Mucosa of gallbladder (tissue), 1 donor: ENCODE results near the gene TMTC1. TPM values are rescaled to one million over a fixed set of nuclear protein-coding genes. Genes with fewer than 3 reads are reported as not detected.

Source experiments
- DNase-seq: peaks from one replicate; pipeline ENCODE4 v3.0.0-alpha.2; 2020; ENCODE audit warnings: low spot score
- total RNA-seq: library from RNA; stranded (reverse); gene quantifications from one replicate; pipeline ENCODE4 v1.2.1, GENCODE V29; 2021
- donor health status: DM: no; HTN: no; CAD: no.

TMTC1 gene
- total RNA-seq, 1 donor from 2014 or later, result 20.6 TPM

DNA sequence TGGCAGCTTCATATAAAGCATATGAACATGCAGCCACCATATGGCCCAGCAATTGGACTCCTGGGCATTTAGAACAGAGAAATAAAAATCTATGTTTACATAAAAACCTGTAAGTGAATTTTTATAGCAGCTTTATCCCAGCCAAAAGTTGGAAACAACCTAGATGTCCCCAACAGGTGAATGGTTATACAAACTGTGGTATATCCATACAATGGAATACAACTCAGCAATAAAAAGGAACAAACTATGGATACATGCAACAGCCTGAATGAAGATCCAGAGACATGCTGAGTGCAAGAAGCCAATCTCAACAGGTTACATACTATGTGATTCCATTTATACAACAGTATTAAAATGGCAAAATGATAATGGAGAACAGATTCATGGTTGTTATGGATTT lies 3.7 kb downstream of the TMTC1 start:
- DNase-seq, result no peak

DNA sequence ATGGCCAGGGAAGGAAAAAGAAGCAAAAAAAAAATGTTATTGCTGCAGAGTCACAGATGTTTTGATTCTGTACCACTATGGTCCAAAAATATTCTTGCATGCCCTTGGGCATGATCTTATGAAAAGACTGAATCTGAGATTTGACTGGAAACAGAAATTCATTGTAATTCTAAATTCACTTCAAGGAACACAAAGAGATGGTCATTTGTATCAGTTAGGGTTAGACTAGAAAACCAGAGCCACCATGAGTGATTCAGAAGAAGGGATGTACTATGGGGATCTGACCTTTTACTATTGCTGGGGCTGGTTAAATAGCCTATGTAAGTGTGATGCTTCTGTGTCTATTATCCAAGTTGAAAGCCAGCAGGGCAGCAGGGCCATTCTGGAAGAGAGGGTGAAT lies 5.2 kb downstream of the TMTC1 start:
- DNase-seq, result no peak

DNA sequence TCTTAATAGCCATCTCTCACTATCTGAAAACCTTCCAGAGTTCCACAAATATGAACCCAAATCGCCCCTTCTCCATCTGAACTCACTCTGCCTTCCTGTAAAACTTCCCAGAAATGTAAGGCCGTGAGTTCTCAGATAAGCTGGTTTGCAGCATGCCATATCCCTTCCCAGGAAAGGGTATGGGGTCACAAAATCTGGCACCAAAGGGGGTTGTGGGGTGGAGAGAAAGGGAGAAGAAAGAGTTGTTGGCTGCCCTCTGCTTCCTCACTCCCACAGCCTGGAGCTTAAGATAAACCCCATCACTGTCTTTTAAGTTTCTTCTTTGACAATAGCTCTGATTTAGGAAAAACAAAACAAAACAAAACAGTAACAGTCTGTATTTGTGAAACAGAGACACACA lies 10.7 kb downstream of the TMTC1 start:
- DNase-seq, result no peak

DNA sequence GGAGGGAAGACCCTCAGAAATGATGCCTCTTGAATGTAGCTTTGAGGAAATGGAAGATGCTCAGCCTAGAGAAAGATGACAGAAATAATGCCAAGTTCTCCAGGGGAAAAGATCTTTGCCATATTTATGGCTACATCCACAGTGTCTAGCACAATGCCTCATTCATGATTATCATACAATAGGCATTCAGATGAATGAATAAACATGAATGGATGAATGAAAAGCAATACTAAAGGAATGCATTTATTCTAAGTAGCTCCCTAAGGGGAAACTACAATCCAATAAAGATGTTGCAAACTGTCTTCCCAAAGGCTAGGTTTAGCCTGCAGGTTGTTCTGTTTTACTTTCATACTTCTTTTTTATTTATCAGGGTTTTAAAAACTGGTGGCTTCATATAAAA lies 12.0 kb downstream of the TMTC1 start:
- no peak for DNase-seq

DNA sequence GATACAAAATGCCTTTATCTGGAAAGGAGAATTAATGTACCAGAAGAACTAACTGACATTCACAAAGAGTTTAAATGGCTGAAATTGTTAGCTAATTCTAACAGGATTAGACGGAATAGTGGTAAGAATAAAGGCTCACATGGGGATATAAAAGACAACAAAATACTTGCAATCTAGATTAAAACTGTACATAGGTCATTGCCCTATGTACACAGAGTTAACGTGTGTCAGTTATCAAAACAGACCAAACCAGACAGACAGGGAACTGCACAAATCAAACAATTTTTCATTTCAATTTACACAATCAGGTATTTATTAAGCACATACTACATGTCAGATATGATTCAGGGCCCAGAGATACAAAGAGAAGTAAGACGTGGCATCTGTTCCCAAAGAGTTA lies 12.6 kb downstream of the TMTC1 start:
- no peak for DNase-seq

DNA sequence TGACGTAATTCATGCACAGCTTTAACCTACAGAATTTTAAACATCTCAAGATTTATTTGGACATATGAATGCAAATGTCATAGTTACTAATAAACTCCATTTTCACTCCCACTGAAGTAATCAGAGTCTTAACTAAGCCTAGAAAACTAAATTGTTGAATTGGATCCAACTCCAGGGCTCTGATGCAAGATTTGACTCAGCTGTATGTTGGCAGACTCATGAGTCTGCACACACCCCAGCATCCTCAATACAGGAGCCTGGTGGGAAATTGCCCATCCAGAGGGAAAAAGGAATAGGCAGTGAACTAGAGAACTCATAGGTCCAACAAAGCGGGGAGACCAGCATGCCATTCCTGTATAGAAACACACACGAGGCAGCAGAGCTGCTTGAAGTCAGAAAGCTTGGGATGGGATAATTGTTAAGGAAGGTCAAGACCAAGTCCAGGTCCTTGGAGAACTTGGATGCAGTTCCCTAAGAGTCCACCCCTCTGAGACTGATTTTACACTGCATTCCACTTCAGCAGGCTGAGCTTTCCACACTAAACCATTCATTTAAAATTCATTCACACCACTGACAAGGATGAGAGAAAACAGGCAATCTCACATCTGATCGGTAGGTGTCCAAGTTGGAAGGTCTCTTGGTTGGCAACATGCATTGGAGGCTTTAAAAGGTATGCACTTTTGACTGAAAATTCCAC lies 14.4 kb downstream of the TMTC1 start:
- DNase-seq, result peak; percentile 14

DNA sequence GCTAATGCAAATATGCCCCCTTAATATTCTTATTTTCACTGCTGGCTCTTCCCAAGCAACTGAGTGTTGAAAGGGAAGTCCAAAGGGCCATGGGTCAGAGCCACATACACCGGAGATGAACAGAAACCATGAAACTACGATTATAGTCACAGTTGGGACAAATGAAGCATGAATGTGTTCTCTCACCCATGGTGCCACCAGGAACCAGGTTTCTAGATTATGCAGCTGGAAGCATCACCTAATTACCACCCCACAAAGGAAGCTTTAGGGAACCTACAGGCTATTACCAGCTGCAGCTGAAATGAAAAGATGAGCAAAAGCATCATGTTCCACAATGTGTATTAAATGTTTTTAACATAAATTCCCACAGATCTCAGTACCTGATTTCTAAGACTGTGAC lies 15.4 kb downstream of the TMTC1 start:
- no peak for DNase-seq

DNA sequence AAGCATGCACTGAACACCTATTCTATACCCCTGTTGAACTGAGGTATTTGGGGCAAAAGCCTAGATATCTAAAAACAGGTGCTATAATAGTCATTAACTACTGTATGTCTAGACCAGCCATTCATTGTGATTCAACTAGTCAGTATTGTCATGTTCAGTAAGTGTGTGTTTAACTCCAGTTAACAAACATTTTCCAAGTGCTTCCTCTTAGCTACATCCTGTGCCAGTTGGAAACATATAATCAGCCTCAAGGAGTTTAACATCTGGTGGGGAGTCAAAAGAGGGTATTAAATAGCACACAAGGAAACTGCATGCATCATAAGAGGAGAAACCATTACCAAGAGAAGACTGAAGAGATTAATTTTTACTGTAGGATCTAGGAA lies 20.4 kb downstream of the TMTC1 start:
- DNase-seq, result no peak

DNA sequence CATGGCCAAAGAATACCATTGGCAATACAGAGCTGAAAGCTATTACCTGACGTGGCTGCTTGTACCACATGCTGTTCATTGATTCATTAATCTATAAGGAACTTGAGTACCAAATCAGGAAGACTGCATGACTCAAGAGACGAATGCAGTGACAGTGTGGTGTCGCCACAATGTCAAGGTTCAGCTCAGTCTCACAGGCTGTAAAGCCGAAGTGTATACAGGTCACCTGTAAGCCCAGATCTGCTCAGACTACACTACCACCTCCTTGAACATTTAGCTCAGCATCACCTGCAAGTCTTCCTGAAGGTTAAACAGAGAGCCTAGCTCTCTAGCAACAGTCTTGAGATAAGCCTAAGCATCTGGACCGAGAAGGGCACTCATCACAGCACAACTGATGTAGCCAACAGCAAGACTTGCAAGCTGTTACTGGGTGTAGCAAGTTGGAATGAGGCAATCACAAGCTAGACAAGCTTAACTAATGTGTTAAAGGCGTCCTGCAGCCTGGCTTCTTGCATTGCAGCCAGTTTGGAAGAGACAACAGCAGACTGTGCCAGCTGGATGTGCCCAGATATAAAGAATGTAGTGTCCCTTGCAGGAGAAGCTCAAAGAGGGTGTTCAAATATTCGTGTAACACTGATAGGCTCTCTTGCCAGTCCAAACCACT lies 21.0 kb downstream of the TMTC1 start:
- peak; percentile 32 for DNase-seq

DNA sequence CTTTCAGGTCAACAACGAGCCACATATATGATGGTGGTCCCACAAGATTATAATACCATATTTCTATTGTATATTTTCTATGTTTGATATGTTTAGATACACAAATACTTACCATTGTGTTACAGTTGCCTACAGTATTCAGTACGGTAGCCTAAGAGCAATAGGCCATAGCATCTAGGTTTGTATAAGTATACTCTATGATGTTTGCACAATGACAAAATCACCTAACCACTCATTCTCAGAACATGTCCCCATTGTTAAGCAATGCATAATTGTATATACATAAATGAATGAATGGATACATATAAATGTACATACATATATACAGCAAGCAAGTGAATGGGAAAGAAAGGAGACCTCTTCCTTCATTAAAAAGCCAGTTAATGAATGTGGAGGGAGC lies 23.8 kb downstream of the TMTC1 start:
- no peak for DNase-seq

DNA sequence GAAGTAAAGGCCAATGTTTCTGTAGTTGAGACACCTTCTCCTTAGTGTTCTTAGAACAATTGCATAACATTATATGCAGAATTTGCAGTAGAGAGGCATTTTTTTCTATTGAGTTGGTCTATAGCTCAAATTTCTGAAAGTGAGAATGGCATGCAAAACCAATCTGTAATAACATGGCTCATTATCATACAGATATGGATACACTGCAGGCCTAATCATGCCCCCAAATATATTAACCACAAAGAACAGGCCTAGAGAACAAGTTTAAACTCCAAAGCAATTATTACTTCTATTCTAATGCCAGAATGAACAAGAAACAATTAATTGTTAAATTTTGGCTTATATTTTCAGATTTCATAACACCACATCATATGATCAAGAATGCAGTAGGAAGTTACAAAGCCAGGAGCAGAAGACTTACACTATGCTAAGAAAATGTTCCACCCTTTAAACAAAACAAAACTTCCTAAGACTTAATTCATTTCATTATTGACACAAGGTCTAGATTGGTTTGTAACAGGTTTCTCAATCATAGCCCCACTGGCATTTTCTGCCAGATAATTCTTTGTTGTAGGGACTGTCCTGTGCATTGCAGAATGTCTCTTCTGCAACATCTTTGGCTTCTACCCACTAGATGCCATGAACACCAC lies 26.9 kb downstream of the TMTC1 start:
- DNase-seq, result no peak

DNA sequence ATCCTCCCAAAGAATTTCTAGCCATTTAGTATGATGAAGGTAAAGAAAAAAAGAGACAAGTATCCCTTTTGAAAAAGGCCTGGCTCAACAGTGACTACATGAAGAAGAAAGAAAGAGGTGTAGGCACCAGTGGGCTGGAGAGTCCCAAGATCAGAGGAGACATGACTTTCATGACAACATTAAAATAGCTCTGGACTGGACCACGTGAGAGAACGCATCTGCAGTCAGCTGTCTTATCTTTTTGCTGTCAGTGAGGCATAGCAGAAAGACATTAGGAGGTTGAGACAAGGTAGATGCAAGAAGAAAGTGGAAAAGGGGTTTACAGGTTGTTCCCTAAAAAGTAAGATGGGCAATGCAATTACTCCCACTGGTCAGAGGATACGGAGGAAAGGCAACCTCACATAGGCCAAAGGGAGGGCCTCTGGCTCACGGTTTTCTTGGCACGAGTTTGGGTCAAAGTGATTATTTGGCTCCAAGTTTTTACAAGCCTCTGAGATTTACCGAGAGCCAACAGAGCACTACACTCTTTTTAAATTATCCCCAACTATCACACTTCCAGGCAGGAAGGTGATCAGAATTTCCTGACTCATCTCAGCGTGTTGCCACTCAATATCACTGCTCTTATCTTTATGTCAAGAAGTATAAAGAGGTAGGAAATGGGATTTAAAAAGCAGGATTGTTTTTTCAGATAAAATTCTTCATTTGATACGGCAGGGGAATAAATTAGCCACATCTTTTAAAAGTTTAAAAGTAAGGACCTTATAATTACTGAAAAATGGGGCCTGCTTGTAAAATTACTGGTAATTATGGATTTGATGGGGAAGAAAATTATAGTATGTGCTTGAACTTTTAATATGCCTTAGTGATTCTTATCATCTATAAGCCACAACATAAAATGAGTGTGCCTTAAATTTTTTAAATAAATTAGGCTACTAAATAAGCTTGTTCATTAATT lies 29.2 kb downstream of the TMTC1 start:
- no peak for DNase-seq

DNA sequence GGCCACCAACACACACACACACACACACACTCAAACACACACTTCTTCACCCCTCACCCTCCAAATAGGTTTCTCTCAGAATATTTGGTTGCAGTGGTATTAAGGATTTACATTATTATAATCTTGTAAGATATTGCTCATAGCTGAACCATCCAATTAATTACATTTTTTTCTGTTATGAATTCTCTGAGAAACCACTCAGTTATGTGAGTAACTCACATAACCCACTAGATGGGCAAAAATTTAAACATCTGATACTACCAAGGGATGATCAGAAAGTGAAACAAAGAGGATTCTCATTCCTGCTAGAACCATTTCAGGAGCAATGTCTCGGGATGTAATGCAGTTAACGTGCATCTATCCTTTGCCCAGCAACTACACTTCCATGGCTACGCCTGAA lies 31.6 kb downstream of the TMTC1 start:
- no peak for DNase-seq

DNA sequence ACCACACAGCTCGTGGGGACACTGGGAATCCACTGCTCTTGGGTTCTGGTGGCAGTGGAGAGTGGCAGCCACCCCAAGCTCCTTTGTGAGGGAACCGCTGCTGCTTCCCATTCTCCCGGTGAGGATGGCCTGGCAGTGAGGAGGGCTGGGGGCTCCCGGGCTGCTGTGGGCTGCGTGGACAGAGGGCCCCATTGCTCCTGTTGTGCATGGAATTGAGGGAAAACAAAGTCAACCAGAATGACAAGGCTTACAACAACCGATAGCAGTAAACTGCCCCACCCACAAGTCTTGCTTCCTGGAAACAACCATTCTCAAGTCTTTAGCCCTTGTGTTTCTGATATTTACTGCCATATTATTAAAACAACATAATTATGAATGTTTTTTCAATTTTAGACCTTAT lies 32.1 kb downstream of the TMTC1 start:
- DNase-seq, result no peak

DNA sequence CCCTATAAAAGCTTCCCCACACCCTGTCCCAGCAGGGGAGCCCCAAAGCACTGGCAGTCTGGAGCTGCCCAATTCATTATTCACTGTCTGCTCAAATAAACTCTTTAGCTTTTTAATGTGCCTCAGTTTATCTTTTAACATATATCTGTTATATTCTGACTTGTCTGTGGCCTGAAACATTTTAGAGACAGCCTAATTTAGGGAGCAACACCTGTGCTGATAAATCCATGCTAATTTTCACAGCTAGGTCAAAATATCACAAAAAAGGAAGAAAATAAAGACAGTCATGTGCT lies 32.9 kb downstream of the TMTC1 start:
- DNase-seq, result no peak

DNA sequence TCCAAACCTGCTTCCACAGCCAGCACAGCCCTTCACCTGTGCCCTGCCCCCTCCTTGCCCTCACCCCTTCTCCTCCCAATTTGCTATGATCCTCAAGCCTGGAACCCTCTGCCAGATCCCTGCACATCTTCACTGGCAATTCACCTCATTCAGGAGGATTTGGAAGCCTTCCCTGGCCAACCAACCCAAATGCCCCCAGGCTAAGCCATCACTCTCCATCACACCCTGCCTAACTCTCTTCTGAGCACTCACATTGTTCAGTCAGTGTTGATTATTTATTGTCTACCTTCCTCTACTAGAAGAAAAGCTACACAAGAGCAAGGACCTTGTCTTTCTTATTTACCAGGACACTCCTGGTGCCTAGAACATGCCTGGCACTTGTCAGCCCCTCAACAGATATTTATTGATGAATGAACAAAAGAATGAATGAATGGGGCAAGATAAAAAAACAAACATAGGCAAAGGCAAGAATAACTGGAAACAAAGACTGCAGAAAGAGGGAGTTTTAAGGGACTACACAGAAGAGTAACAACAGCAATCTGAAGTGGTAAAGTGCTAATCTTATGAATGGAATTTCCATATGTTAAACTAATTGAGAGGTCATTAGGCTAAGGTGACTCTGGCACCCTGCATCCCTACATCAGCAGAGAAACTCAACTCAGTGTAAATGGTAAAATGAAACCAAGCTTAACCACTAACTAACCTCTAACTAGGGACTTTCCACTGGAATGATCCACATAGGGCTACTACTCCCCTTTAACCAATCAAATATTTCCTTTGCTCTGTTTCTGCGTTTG lies 33.4 kb downstream of the TMTC1 start:
- no peak for DNase-seq

DNA sequence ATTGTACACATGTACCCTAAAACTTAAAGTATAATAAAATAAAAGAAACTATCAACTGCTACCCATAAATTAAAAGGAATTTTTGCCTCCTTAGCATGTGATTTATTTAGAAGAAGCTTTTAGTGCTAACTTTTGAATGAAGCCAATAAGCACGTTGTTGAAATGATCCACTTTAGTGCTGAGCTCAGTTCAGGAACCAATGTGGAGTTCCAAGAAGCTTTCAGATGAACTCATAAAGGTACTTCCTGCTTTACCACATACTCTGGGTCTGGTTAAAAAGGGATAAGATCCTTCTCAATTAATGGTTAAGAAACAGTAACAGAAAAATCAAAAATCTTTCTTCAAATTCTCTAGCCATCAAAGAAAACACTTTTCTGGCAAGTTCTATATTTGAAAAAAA lies 39.4 kb downstream of the TMTC1 start:
- no peak for DNase-seq

DNA sequence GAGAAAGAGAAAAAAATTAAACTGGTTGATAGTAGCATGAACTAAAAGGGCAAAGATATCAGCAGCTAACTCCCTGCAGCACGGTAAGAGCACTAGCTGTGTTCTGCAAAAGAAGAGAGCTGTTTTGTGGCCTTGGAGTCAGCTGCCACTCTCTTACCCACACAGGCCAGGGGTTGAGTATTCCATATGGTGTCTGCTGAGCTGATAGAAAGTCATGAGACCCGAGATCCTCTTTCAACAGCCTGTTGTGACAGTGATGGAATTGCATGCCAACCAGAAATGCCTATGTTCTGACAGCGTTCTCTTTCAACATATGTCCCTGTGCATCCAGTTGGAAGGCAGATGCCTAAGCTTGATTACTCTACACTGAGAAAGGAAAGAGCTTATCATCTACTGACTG lies 39.9 kb downstream of the TMTC1 start:
- no peak for DNase-seq

DNA sequence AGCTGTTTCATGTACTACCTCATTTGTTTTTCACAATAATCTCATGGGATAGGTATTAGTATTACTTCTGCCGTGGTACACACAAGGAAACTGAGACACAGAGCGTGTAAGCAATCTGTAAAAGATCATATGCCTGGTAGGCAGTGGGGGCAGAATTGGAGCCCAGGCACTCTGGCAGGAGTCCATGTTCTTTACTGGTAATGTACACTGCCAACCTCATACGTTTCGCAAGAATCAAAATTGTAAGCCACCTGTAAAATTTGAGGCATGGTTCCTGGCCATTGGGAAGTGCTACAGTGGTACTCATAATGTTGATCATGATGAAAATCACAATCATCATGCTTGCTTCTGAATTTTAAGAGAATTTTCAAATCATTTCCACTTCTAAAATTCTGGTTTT lies 40.7 kb downstream of the TMTC1 start:
- no peak for DNase-seq

DNA sequence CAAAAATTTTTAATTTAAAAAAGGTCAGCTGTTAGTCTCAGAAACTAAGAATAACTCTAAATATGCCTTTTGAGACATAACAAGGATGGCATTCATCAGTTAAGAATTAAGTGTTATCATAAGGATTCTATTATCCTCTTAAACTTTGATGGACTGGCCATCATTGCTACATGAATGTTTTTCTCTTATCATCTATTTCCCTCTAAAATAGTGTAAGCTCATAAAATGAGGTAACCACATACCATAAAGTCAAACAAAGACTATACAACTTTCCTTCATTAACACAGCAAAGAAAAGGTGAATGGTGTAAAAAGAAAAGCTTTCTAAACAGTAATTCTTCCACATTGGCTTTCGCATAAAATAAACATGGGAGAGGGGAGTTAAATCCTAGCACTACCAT lies 41.1 kb downstream of the TMTC1 start:
- DNase-seq, result no peak

DNA sequence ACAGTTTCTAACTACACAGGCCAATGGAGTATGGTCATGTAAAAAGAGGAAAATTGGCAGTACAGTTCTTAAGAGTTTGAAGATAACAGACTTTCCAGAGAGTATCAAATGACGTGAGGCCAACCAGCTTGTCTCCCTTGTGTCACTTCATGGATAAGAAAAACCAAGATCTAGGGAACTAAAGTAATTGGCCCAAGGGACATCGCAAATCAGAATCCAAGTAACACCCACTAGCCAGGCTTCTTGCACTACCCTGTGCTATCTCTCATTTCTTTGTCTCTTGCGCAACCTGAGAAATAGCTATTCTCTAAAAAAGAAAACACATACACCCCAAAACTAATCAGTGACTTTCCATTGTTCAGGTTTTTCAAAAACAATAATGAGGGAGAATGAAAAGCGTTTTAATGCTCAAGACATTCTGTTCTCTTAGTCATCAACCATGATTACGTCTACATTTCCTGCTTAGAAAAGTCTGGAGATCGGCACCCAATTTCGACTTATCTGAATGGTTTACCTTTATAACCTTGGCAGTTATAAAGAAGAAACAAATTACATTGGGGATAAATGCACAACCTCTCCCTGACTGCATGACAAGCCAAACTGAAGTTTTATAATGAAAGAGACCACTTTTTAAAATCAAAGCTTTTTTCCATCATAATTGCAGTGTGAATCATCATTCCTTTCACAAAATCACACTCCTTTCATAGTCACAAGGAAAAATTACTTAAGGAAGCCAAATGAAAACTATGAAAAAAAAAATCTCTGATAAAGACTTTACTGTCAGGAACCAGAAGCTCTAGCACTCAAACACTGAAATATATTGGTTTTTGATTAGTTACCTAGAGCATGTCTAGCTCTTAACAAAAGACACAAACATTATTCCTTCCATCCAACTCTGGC lies 42.1 kb downstream of the TMTC1 start:
- no peak for DNase-seq
